NCI-H146 (cell line): ENCODE measurements around the gene BSPRY.

ENCODE experiments used
- DNase-seq: peaks from one replicate; lab custom pipeline; 2025; lab: John Stamatoyannopoulos, UW

Gene BSPRY

GRCh38 chr9:113349445-113350094 is at the start of gene BSPRY:
TSS of gene BSPRY (plus strand) at chr9:113349541. CDS start at chr9:113349580, 39 bp downstream.
- DNase-seq, result peak; percentile 52

- peak; percentile 69 for DNase-seq
Measured at GRCh38 chr9:113299800-113300292, 49.5 kb upstream of the BSPRY start.

GRCh38 chr9:113301548-113301947 is 47.8 kb upstream of the BSPRY start:
- DNase-seq, result no peak

GRCh38 chr9:113302792-113303418 is 46.4 kb upstream of the BSPRY start, which contains the start of gene RNF183:
TSS of gene RNF183 (minus strand) at chr9:113303376. CDS start at chr9:113298184, 5,192 bp downstream.
- no peak for DNase-seq

GRCh38 chr9:113306566-113306965 is 42.8 kb upstream of the BSPRY start:
- no peak for DNase-seq

- DNase-seq, result no peak
Measured at GRCh38 chr9:113307396-113307975, 41.9 kb upstream of the BSPRY start.

GRCh38 chr9:113309204-113309813 is 40.0 kb upstream of the BSPRY start:
- DNase-seq, result peak; percentile 21

- no peak for DNase-seq
Measured at GRCh38 chr9:113310538-113310937, 38.8 kb upstream of the BSPRY start.

GRCh38 chr9:113311961-113312360 is 37.4 kb upstream of the BSPRY start:
- no peak for DNase-seq

GRCh38 chr9:113313261-113313660 is 36.1 kb upstream of the BSPRY start:
- DNase-seq, result no peak

GRCh38 chr9:113315231-113315630 is 34.1 kb upstream of the BSPRY start:
- no peak for DNase-seq

- no peak for DNase-seq
Measured at GRCh38 chr9:113316030-113316429, 33.3 kb upstream of the BSPRY start.

GRCh38 chr9:113317777-113318176 is 31.6 kb upstream of the BSPRY start:
- DNase-seq, result no peak

- DNase-seq, result no peak
Measured at GRCh38 chr9:113319054-113319453, 30.3 kb upstream of the BSPRY start.

- no peak for DNase-seq
Measured at GRCh38 chr9:113320051-113320450, 29.3 kb upstream of the BSPRY start.

- no peak for DNase-seq
Measured at GRCh38 chr9:113322671-113323070, 26.7 kb upstream of the BSPRY start.

GRCh38 chr9:113326230-113326629 is 23.1 kb upstream of the BSPRY start:
- DNase-seq, result no peak

- no peak for DNase-seq
Measured at GRCh38 chr9:113328045-113328782, 21.1 kb upstream of the BSPRY start.

GRCh38 chr9:113331780-113332179 is 17.6 kb upstream of the BSPRY start:
- no peak for DNase-seq

GRCh38 chr9:113337714-113338113 is 11.6 kb upstream of the BSPRY start:
- DNase-seq, result no peak

- peak; percentile 85 for DNase-seq
Measured at GRCh38 chr9:113340011-113340699, 9.2 kb upstream of the BSPRY start, which contains the start of gene WDR31. TSS of gene WDR31 (minus strand) at chr9:113340275. CDS start at chr9:113332022, 8,253 bp downstream.
